OCI-LY3 (cell line): ENCODE data around the gene CHST8.

Source experiments
- H2AFZ ChIP-seq: fragments of 200-600, 300-600 bp; shearing (Covaris generic); 2 replicates; pipeline ENCODE4 v1.6.0; 2014; ENCODE audit warnings: antibody characterized with exemption, low read depth, low read length
- H3K27ac ChIP-seq: fragments of 200-600, 300-600 bp; sonication (generic); 2 replicates; pipeline ENCODE4 v1.5.1; 2014; ENCODE audit warnings: mild to moderate bottlenecking, low read length, moderate library complexity, mixed read lengths
- H3K27me3 ChIP-seq: fragments of 200-600, 300-600 bp; sonication (generic); 2 replicates; pipeline ENCODE4 v1.6.1; 2014; ENCODE audit warnings: low read depth, low read length, mixed read lengths
- H3K36me3 ChIP-seq: fragments of 200-600, 300-600 bp; sonication (generic); replicated peaks from 2 replicates; pipeline ENCODE3; 2014; ENCODE audit warnings: low read depth, low read length, mixed read lengths
- H3K4me1 ChIP-seq: fragments of 300-600, 200-600 bp; sonication (generic); 2 replicates; pipeline ENCODE4 v1.6.1; 2014; ENCODE audit warnings: low read length, mixed read lengths
- H3K4me2 ChIP-seq: fragments of 200-600, 300-600 bp; sonication (generic); 2 replicates; pipeline ENCODE4 v1.6.1; 2014; ENCODE audit warnings: low read length, mixed read lengths
- H3K4me3 ChIP-seq: fragments of 300-600, 200-600 bp; sonication (generic); 2 replicates; pipeline ENCODE4 v1.5.1; 2014; ENCODE audit warnings: antibody characterized with exemption, mild to moderate bottlenecking, low read length, moderate library complexity
- H3K79me2 ChIP-seq: fragments of 300-600, 200-600 bp; shearing (Covaris generic); 2 replicates; pipeline ENCODE4 v1.6.1; 2014; ENCODE audit warnings: mild to moderate bottlenecking, low read length, mixed read lengths
- H3K9ac ChIP-seq: fragments of 300-600, 200-600 bp; shearing (Covaris generic); 2 replicates; pipeline ENCODE4 v1.6.0; 2014; ENCODE audit warnings: mild to moderate bottlenecking, low read length, moderate library complexity
- H3K9me3 ChIP-seq: fragments of 200-600, 300-600 bp; shearing (Covaris generic); 2 replicates; pipeline ENCODE4 v1.6.1; 2014; ENCODE audit warnings: low read length, mixed read lengths; ENCODE audit not compliant: insufficient read depth
- H4K20me1 ChIP-seq: fragments of 200-600, 300-600 bp; sonication (generic); 2 replicates; pipeline ENCODE4 v1.6.1; 2016; ENCODE audit warnings: low read length, mixed read lengths; ENCODE audit not compliant: insufficient read depth
- EZH2phosphoT487 ChIP-seq: fragments of 200-600 bp; shearing (Covaris generic); IDR thresholded peaks from 2 replicates; pipeline ENCODE4 v1.6.1; 2018; ENCODE audit warnings: antibody characterized with exemption, mixed run types, low read depth
- TF ChIP-seq, protein P1 (sequence below): fragments of 200-600, 300-600 bp; sonication (generic); IDR thresholded peaks from 2 replicates; pipeline ENCODE4 v1.5.1; 2014; ENCODE audit warnings: antibody characterized with exemption, low read length, low read depth

The CHST8 gene, protein sequence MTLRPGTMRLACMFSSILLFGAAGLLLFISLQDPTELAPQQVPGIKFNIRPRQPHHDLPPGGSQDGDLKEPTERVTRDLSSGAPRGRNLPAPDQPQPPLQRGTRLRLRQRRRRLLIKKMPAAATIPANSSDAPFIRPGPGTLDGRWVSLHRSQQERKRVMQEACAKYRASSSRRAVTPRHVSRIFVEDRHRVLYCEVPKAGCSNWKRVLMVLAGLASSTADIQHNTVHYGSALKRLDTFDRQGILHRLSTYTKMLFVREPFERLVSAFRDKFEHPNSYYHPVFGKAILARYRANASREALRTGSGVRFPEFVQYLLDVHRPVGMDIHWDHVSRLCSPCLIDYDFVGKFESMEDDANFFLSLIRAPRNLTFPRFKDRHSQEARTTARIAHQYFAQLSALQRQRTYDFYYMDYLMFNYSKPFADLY

DNA sequence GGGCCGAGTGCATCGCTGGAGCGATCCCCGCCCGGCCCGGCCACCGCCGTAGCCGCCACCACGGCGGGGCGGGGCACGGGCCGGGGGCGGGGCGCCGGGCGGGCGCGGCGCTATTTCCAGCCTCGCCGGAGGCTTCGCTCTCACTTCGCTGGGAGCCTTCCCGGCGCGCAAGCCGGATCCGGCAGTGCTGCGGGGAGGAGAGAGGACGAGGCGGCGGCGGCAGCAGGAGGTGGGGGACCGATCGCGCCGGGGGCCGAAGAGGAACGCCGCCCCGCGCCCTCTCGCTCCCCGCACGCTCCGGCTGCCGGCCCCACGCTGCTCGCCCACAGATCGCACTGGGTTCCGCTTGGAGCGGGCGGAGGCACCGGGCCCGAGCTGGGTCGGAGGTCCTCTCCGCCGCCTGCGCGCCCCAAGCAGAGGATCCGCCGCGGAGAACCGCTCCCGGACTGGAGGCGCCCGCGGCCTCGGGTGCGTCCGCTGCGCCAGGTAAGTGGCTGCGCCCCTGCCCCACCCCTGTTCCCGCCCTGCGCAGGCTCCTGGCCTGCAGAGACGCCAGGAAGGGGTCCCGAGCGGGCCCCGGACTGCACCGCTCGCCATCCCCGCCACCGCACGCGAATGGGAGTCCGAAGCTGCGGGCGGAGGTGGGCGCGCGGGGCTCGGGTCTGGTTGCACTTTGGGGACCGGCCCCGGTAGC is at the start of gene CHST8:
Gene CHST8, plus strand, starts transcription at position 143 of the 694 bp plus-strand sequence. CDS start 67,309 bp downstream, outside the sequence.
- no peak within 1 kb of the TSS for H3K4me2 ChIP-seq
- no peaks in the 10 kb centered on the region for H3K79me2 ChIP-seq
- no peaks in the 10 kb centered on the region for H3K36me3 ChIP-seq
- no peaks in the 10 kb centered on the region for H3K9me3 ChIP-seq
- no peak within 1 kb of the TSS for H2AFZ ChIP-seq
- H4K20me1 ChIP-seq, result no peaks in the 10 kb centered on the region
- H3K4me3 ChIP-seq, result no peak within 1 kb of the TSS
- H3K9ac ChIP-seq, result no peak within 1 kb of the TSS
- H3K27ac ChIP-seq, result no peak within 1 kb of the TSS
- no peaks in the 10 kb centered on the region for H3K27me3 ChIP-seq
- TF ChIP-seq, protein P1, sequence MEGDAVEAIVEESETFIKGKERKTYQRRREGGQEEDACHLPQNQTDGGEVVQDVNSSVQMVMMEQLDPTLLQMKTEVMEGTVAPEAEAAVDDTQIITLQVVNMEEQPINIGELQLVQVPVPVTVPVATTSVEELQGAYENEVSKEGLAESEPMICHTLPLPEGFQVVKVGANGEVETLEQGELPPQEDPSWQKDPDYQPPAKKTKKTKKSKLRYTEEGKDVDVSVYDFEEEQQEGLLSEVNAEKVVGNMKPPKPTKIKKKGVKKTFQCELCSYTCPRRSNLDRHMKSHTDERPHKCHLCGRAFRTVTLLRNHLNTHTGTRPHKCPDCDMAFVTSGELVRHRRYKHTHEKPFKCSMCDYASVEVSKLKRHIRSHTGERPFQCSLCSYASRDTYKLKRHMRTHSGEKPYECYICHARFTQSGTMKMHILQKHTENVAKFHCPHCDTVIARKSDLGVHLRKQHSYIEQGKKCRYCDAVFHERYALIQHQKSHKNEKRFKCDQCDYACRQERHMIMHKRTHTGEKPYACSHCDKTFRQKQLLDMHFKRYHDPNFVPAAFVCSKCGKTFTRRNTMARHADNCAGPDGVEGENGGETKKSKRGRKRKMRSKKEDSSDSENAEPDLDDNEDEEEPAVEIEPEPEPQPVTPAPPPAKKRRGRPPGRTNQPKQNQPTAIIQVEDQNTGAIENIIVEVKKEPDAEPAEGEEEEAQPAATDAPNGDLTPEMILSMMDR, result no peak
- TF ChIP-seq EZH2phosphoT487, result no peak
- H3K4me1 ChIP-seq, result no peaks in the 10 kb centered on the region

DNA sequence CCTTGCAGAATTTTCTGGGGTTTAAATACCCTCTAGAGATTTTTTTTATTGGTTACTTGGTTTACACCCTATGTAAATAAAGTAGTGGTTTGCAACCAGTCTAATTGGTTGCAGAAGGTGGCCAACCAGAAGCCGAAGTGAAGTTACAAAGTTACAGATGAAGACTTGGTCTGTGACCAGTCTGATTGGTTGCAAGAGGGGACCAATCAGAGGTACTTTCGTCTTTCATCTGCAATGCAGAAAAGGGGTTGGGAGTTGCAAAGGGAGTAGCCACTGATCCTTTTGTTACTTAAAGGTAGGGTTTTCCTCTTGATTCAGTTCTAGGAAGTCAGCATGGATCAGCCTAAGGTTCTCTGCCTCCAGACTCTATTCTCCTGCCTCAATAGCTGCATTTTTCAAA is 48.8 kb upstream of the CHST8 start:
- Histone ChIP-seq H3K27me3 (peaks cover 23% of the 10 kb centered on the region; the same call in 1 of the 2 replicates), H3K36me3 (no peaks in the 10 kb centered on the region), H3K79me2 (no peaks in the 10 kb centered on the region), H3K27ac (no peak overlapping the region), H2AFZ (no peak overlapping the region), H4K20me1 (no peaks in the 10 kb centered on the region), H3K4me2 (no peak overlapping the region), H3K9me3 (peaks cover 5% of the 10 kb centered on the region; the same call in 1 of the 2 replicates), H3K4me1 (no peaks in the 10 kb centered on the region), H3K4me3 (no peak overlapping the region), H3K9ac (no peak overlapping the region)
- TF ChIP-seq, protein P1, result no peak
- no peak for TF ChIP-seq EZH2phosphoT487

DNA sequence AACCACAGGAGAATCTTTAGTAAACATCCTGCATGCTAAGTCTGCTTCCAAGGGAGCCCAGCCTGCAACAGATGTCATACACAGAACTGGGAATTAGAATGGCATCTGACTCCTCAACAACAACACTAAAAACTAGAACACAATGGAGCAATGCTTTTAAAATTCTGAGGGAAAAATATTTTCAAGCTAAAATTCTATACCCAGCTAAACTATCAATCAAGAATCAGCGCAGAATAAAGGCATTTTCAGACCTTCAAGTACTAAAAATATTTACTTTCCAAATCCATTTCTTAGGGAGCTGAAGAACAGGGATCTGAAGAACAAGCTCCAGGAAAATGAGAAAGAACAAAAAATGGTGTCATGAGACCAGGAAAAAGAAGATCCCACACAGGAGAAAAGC is 46.9 kb upstream of the CHST8 start:
- no peaks in the 10 kb centered on the region for H3K36me3 ChIP-seq

More for the DNA sequence above, 46.9 kb upstream of the CHST8 start:
- TF ChIP-seq, protein P1, result no peak
- TF ChIP-seq EZH2phosphoT487, result no peak
- no peaks in the 10 kb centered on the region for H3K4me1 ChIP-seq
- no peak overlapping the region for H3K4me2 ChIP-seq
- no peaks in the 10 kb centered on the region for H3K79me2 ChIP-seq
- H3K27me3 ChIP-seq, result peaks cover 16% of the 10 kb centered on the region; the same call in 1 of the 2 replicates
- H3K27ac ChIP-seq, result no peak overlapping the region
- H3K4me3 ChIP-seq, result no peak overlapping the region
- H3K9ac ChIP-seq, result no peak overlapping the region
- H4K20me1 ChIP-seq, result no peaks in the 10 kb centered on the region
- no peak overlapping the region for H2AFZ ChIP-seq
- peaks cover 5% of the 10 kb centered on the region; the same call in 1 of the 2 replicates for H3K9me3 ChIP-seq
